Measurements from ENCODE around the gene RAB3D.

The RAB3D gene

GRCh38 chr19:11339254-11340098 is at the start of gene RAB3D:
Gene RAB3D, minus strand, starts transcription at chr19:11339657. Its CDS starts 2,258 bp downstream, at chr19:11337399.
- no peak for TF ChIP-seq CTCF (IDR thresholded peaks at IDR 0.05; ENCODE audit: borderline replicate concordance, insufficient read depth, low read depth, low read length)
- H3K4me3 ChIP-seq (ENCODE audit: low read depth, low read length): peak within 1 kb of the TSS; percentile 79

GRCh38 chr19:11387162-11388034 is 47.9 kb upstream of the RAB3D start:
- no peak for TF ChIP-seq CTCF (IDR thresholded peaks at IDR 0.05; ENCODE audit: borderline replicate concordance, insufficient read depth, low read depth, low read length)

GRCh38 chr19:11384778-11385129 is 45.3 kb upstream of the RAB3D start:
- no peak for TF ChIP-seq CTCF (IDR thresholded peaks at IDR 0.05; ENCODE audit: borderline replicate concordance, insufficient read depth, low read depth, low read length)
- H3K4me3 ChIP-seq (ENCODE audit: low read depth, low read length): no peak overlapping the region

More at GRCh38 chr19:11387162-11388034, 47.9 kb upstream of the RAB3D start:
- no peak overlapping the region for H3K4me3 ChIP-seq (ENCODE audit: low read depth, low read length)

GRCh38 chr19:11383706-11384048 is 44.2 kb upstream of the RAB3D start:
- H3K4me3 ChIP-seq (ENCODE audit: low read depth, low read length): no peak overlapping the region

GRCh38 chr19:11382898-11383705 is 43.6 kb upstream of the RAB3D start:
- no peak overlapping the region for H3K4me3 ChIP-seq (ENCODE audit: low read depth, low read length)
- TF ChIP-seq CTCF (IDR thresholded peaks at IDR 0.05; ENCODE audit: borderline replicate concordance, insufficient read depth, low read depth, low read length): peak; percentile 86

More at GRCh38 chr19:11383706-11384048, 44.2 kb upstream of the RAB3D start:
- no peak for TF ChIP-seq CTCF (IDR thresholded peaks at IDR 0.05; ENCODE audit: borderline replicate concordance, insufficient read depth, low read depth, low read length)

- peak; percentile 79 for TF ChIP-seq CTCF (IDR thresholded peaks at IDR 0.05; ENCODE audit: borderline replicate concordance, insufficient read depth, low read depth, low read length)
Measured at GRCh38 chr19:11380653-11381537, 41.4 kb upstream of the RAB3D start.

More at GRCh38 chr19:11380653-11381537, 41.4 kb upstream of the RAB3D start:
- peak overlapping the region; percentile 87 for H3K4me3 ChIP-seq (ENCODE audit: low read depth, low read length)

All from GM12875 (cell line).